ENCODE measurements around the gene ARRDC3.

DNA sequence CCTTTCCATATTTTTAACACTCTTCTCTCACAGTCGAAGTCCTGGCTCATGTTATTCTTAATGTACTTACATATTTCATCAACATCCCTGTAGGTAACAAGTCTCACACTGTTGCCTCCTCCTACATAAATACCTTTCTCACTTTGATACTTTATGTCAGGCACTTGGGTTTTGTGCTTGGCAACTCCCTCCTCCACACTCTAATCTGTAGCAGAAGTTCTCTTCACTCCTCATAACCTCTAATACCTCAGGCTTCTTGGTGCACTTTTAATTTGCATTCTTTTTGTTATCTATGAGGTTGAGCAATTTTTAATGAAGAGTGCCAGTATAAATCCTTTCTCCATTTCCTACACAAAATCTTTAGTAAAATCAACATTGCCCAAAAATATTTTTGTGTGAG is 24.1 kb upstream of the ARRDC3 start:
- TF ChIP-seq POLR2A (IDR thresholded peaks at IDR 0.05; ENCODE audit: low read depth) (no peak), POLR2AphosphoS5 (IDR thresholded peaks at IDR 0.05) (no peak), EP300 (IDR thresholded peaks at IDR 0.05) (no peak)
- TF ChIP-seq, protein P1, sequence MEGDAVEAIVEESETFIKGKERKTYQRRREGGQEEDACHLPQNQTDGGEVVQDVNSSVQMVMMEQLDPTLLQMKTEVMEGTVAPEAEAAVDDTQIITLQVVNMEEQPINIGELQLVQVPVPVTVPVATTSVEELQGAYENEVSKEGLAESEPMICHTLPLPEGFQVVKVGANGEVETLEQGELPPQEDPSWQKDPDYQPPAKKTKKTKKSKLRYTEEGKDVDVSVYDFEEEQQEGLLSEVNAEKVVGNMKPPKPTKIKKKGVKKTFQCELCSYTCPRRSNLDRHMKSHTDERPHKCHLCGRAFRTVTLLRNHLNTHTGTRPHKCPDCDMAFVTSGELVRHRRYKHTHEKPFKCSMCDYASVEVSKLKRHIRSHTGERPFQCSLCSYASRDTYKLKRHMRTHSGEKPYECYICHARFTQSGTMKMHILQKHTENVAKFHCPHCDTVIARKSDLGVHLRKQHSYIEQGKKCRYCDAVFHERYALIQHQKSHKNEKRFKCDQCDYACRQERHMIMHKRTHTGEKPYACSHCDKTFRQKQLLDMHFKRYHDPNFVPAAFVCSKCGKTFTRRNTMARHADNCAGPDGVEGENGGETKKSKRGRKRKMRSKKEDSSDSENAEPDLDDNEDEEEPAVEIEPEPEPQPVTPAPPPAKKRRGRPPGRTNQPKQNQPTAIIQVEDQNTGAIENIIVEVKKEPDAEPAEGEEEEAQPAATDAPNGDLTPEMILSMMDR (IDR thresholded peaks at IDR 0.05) = no peak
